DOHH2 (cell line): Measurements from ENCODE around the gene MT1F.

ENCODE experiments used
- H3F3A ChIP-seq: fragments of 200-600 bp; sonication (generic), shearing (Covaris generic); 2 replicates; pipeline ENCODE4 v1.6.0; 2016; ENCODE audit warnings: antibody characterized with exemption, mild to moderate bottlenecking; ENCODE audit not compliant: control insufficient read depth, insufficient read depth
- H3K27ac ChIP-seq: fragments of 200-600 bp; sonication (generic); 2 replicates; pipeline ENCODE4 v1.5.1; 2014; ENCODE audit warnings: low read depth, mild to moderate bottlenecking, low read length, moderate library complexity
- H3K27me3 ChIP-seq: fragments of 200-600 bp; sonication (generic); 2 replicates; pipeline ENCODE4 v1.6.1; 2014; ENCODE audit warnings: mild to moderate bottlenecking, low read length, mixed read lengths; ENCODE audit not compliant: control insufficient read depth
- H3K36me3 ChIP-seq: fragments of 200-600 bp; sonication (generic); 2 replicates; pipeline ENCODE4 v1.6.1; 2014; ENCODE audit warnings: mild to moderate bottlenecking, low read length, moderate library complexity, mixed read lengths; ENCODE audit not compliant: control insufficient read depth
- H3K4me1 ChIP-seq: fragments of 200-600 bp; sonication (generic); 2 replicates; pipeline ENCODE4 v1.6.1; 2014; ENCODE audit warnings: mild to moderate bottlenecking, low read length, mixed read lengths; ENCODE audit not compliant: control insufficient read depth
- H3K4me2 ChIP-seq: fragments of 200-600 bp; sonication (generic); 2 replicates; pipeline ENCODE4 v1.6.0; 2014; ENCODE audit warnings: mild to moderate bottlenecking, low read length, moderate library complexity
- H3K4me3 ChIP-seq: fragments of 200-600 bp; sonication (generic); 2 replicates; pipeline ENCODE4 v1.5.1; 2014; ENCODE audit warnings: mild to moderate bottlenecking, low read length, mixed read lengths
- H3K79me2 ChIP-seq: fragments of 200-600 bp; sonication (generic); 2 replicates; pipeline ENCODE4 v1.6.1; 2014; ENCODE audit warnings: mild to moderate bottlenecking, low read length, mixed read lengths; ENCODE audit not compliant: control insufficient read depth
- H3K9me2 ChIP-seq: fragments of 200-600 bp; sonication (generic); replicated peaks from 2 replicates; pipeline ENCODE4 v1.6.1; 2014; ENCODE audit warnings: mild to moderate bottlenecking, low read length, mixed read lengths; ENCODE audit not compliant: control insufficient read depth
- H3K9me3 ChIP-seq: fragments of 200-600 bp; sonication (generic); 2 replicates; pipeline ENCODE4 v1.6.1; 2014; ENCODE audit warnings: antibody characterized with exemption, low read length, mixed read lengths; ENCODE audit not compliant: control insufficient read depth, insufficient read depth
- H4K20me1 ChIP-seq: fragments of 200-600 bp; sonication (generic); 2 replicates; pipeline ENCODE4 v1.6.0; 2014; ENCODE audit warnings: low read depth, mild to moderate bottlenecking, antibody characterized with exemption, low read length, moderate library complexity; ENCODE audit not compliant: control insufficient read depth, insufficient read depth
- EZH2phosphoT487 ChIP-seq: fragments of 200-600 bp; sonication (generic); IDR thresholded peaks from 2 replicates; pipeline ENCODE4 v1.6.1; 2017; ENCODE audit warnings: borderline replicate concordance, mild to moderate bottlenecking, antibody characterized with exemption, low read length, moderate library complexity, mixed read lengths
- TF ChIP-seq, protein P1 (sequence below): fragments of 200-600 bp; sonication (generic); IDR thresholded peaks from one replicate; pipeline ENCODE4 v1.5.1; 2014; ENCODE audit warnings: antibody characterized with exemption, mild to moderate bottlenecking, low read depth, low read length; ENCODE audit not compliant: poor library complexity, severe bottlenecking

The MT1F gene

DNA sequence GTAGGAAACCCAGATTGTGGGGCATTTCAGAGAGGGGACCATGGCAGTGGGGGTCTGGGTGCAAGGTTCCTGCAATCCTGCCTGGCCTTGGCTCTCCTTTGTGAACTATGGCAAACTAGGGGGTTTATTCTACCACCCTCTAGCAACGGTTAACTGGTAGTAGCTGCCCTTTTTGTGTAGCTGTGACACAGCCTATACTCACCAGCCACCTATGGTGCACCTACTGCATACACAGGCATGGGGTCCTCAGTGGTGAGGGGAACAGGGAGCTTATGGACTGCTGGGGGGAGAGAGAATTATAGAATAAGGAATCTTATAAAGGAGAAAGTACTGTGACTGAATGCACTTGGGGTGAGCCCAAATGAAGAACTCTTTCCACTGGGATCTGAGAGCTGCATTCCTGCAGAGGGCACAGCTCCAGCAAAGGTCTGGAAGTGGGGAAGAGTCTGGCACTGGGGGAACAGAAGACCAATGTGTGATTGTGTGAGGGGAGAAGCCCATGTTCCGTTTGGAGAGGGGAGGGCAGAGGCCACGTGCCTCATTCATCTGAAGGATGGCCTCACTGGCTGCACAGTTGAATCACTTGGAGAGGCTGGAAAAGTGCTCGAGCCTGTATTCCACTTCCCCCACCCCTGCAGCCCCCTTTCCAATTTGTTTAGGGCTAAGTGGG lies 26.6 kb downstream of the MT1F start:
- H3K9me3 ChIP-seq: no peaks in the 10 kb centered on the region
- H3K27me3 ChIP-seq: peaks cover 25% of the 10 kb centered on the region
- TF ChIP-seq, protein P1, sequence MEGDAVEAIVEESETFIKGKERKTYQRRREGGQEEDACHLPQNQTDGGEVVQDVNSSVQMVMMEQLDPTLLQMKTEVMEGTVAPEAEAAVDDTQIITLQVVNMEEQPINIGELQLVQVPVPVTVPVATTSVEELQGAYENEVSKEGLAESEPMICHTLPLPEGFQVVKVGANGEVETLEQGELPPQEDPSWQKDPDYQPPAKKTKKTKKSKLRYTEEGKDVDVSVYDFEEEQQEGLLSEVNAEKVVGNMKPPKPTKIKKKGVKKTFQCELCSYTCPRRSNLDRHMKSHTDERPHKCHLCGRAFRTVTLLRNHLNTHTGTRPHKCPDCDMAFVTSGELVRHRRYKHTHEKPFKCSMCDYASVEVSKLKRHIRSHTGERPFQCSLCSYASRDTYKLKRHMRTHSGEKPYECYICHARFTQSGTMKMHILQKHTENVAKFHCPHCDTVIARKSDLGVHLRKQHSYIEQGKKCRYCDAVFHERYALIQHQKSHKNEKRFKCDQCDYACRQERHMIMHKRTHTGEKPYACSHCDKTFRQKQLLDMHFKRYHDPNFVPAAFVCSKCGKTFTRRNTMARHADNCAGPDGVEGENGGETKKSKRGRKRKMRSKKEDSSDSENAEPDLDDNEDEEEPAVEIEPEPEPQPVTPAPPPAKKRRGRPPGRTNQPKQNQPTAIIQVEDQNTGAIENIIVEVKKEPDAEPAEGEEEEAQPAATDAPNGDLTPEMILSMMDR: no peak
- no peak for TF ChIP-seq EZH2phosphoT487
- no peak overlapping the region for H3K4me2 ChIP-seq
- no peak overlapping the region for H3K27ac ChIP-seq
- H3F3A ChIP-seq: no peaks in the 10 kb centered on the region
- H3K9me2 ChIP-seq: no peaks in the 10 kb centered on the region
- H3K79me2 ChIP-seq: no peaks in the 10 kb centered on the region
- H3K36me3 ChIP-seq: no peaks in the 10 kb centered on the region
- peaks cover 14% of the 10 kb centered on the region for H3K4me1 ChIP-seq
- no peak overlapping the region for H3K4me3 ChIP-seq
- no peaks in the 10 kb centered on the region for H4K20me1 ChIP-seq

- no peaks in the 10 kb centered on the region for H3K9me3 ChIP-seq
- no peaks in the 10 kb centered on the region for H3K79me2 ChIP-seq
- H3K4me1 ChIP-seq: peaks cover 14% of the 10 kb centered on the region
- H3K27ac ChIP-seq: no peak overlapping the region
- no peaks in the 10 kb centered on the region for H3K9me2 ChIP-seq
- no peaks in the 10 kb centered on the region for H3K36me3 ChIP-seq
- no peaks in the 10 kb centered on the region for H4K20me1 ChIP-seq
- no peaks in the 10 kb centered on the region for H3F3A ChIP-seq
- no peak overlapping the region for H3K4me2 ChIP-seq
- no peak overlapping the region for H3K4me3 ChIP-seq
- peaks cover 31% of the 10 kb centered on the region for H3K27me3 ChIP-seq
- TF ChIP-seq EZH2phosphoT487: no peak
- TF ChIP-seq, protein P1: no peak
Measured at GRCh38 chr16:56684926-56685590, 27.3 kb downstream of the MT1F start.

- H3K27me3 ChIP-seq: peaks cover 26% of the 10 kb centered on the region
- H3F3A ChIP-seq: no peaks in the 10 kb centered on the region
- H3K4me3 ChIP-seq: no peak overlapping the region
- no peak for TF ChIP-seq EZH2phosphoT487
- TF ChIP-seq, protein P1: no peak
- no peak overlapping the region for H3K4me2 ChIP-seq
- no peak overlapping the region for H3K27ac ChIP-seq
- H3K36me3 ChIP-seq: no peaks in the 10 kb centered on the region
- H3K9me3 ChIP-seq: no peaks in the 10 kb centered on the region
- no peaks in the 10 kb centered on the region for H3K9me2 ChIP-seq
- H4K20me1 ChIP-seq: no peaks in the 10 kb centered on the region
- H3K4me1 ChIP-seq: peaks cover 12% of the 10 kb centered on the region
- no peaks in the 10 kb centered on the region for H3K79me2 ChIP-seq
Measured at GRCh38 chr16:56686758-56687157, 29.0 kb downstream of the MT1F start.
